Endothelial cell of hepatic sinusoid (primary cell): ENCODE data around the gene MZT2B.
"Not testable (repeated sequence)": the region's sequence is repeated elsewhere in the genome, so short reads cannot be mapped to it uniquely, and the experiment has no call there.

ENCODE experiments used
- in situ Hi-C: cut with HindIII; loops from 2 replicates; pipeline ENCODE4 v1.10.0; 2017; ENCODE audit warnings: low sequenced_read_pairs

MZT2B gene

GRCh38 chr2:130169896-130170295 is 12.2 kb upstream of the MZT2B start:
- in situ Hi-C loops: no loop called here

- in situ Hi-C loops: not testable (repeated sequence)
These were observed 7.2 kb upstream of the MZT2B start for GRCh38 chr2:130174866-130175265.

GRCh38 chr2:130180404-130181324 is 1.4 kb upstream of the MZT2B start:
- in situ Hi-C loops: not testable (repeated sequence)

GRCh38 chr2:130181325-130181879 is 660 bp upstream of the MZT2B start, which contains the start of gene SMPD4:
SMPD4 (minus strand) TSS chr2:130181602; CDS start chr2:130176592, 5,010 bp downstream.
- in situ Hi-C loops: no loop called here

- in situ Hi-C loops: not testable (repeated sequence)
These were observed 907 bp downstream of the MZT2B start for GRCh38 chr2:130182826-130183511.

- in situ Hi-C loops: no loop called here
These were observed 1.7 kb downstream of the MZT2B start for GRCh38 chr2:130183512-130184373.

- in situ Hi-C loops: no loop called here
These were observed 3.4 kb downstream of the MZT2B start for GRCh38 chr2:130185436-130185835.

- in situ Hi-C loops: no loop called here
These were observed 3.8 kb downstream of the MZT2B start for GRCh38 chr2:130185896-130186295.

GRCh38 chr2:130186391-130186790 is 4.3 kb downstream of the MZT2B start:
- in situ Hi-C loops: no loop called here

- in situ Hi-C loops: no loop called here
These were observed 5.2 kb downstream of the MZT2B start for GRCh38 chr2:130187268-130187667.

GRCh38 chr2:130187859-130188792 is 6.1 kb downstream of the MZT2B start:
- in situ Hi-C loops: not testable (repeated sequence)

- in situ Hi-C loops: not testable (repeated sequence)
These were observed 6.9 kb downstream of the MZT2B start for GRCh38 chr2:130188958-130189357.

GRCh38 chr2:130190237-130190636 is 8.2 kb downstream of the MZT2B start:
- in situ Hi-C loops: no loop called here

GRCh38 chr2:130191319-130191718 is 9.3 kb downstream of the MZT2B start:
- in situ Hi-C loops: not testable (repeated sequence)

GRCh38 chr2:130192451-130192850 is 10.4 kb downstream of the MZT2B start:
- in situ Hi-C loops: not testable (repeated sequence)

- in situ Hi-C loops: not testable (repeated sequence)
These were observed 11.8 kb downstream of the MZT2B start for GRCh38 chr2:130193824-130194223.

- in situ Hi-C loops: not testable (repeated sequence)
These were observed 13.1 kb downstream of the MZT2B start for GRCh38 chr2:130195089-130195635.

GRCh38 chr2:130196052-130196451 is 14.0 kb downstream of the MZT2B start:
- in situ Hi-C loops: not testable (repeated sequence)

- in situ Hi-C loops: no loop called here
These were observed 16.3 kb downstream of the MZT2B start, which contains the start of gene TUBA3E for GRCh38 chr2:130198343-130198742. TUBA3E (minus strand) TSS chr2:130198439; CDS start chr2:130198360, 79 bp downstream.
